22Rv1 (cell line): ENCODE results near the gene ATP12A.
"Not testable (repeated sequence)": the region's sequence is repeated elsewhere in the genome, so short reads cannot be mapped to it uniquely, and the experiment has no call there.

Source experiments
- H3K27ac ChIP-seq: fragments of 450-650 bp; 2 replicates; pipeline ENCODE4 v1.5.1; 2017
- CTCF ChIP-seq: fragments of 450-650 bp; IDR thresholded peaks from 2 replicates; pipeline ENCODE4 v1.5.1; 2017; ENCODE audit warnings: mild to moderate bottlenecking
- ZFX ChIP-seq: fragments of 450-650 bp; IDR thresholded peaks from 2 replicates; pipeline ENCODE4 v1.6.1; 2017; ENCODE audit warnings: antibody characterized with exemption, borderline replicate concordance

The ATP12A gene

GRCh38 chr13:24727731-24728601, 47.8 kb downstream of the ATP12A start:
- no peak overlapping the region for H3K27ac ChIP-seq
- no peak for TF ChIP-seq ZFX
- peak; percentile 91 for TF ChIP-seq CTCF

- H3K27ac ChIP-seq = not testable (repeated sequence)
These were observed 50.8 kb downstream of the ATP12A start for GRCh38 chr13:24730873-24731567.

- H3K27ac ChIP-seq = no peak overlapping the region
- no peak for TF ChIP-seq CTCF
- TF ChIP-seq ZFX = no peak
These were observed 54.7 kb downstream of the ATP12A start for GRCh38 chr13:24734950-24735349.

- H3K27ac ChIP-seq = no peak overlapping the region
- TF ChIP-seq ZFX (no peak), CTCF (no peak)
These were observed 56.8 kb downstream of the ATP12A start for GRCh38 chr13:24737042-24737441.

GRCh38 chr13:24738366-24738847, 58.2 kb downstream of the ATP12A start:
- no peak for TF ChIP-seq CTCF
- no peak for TF ChIP-seq ZFX
- H3K27ac ChIP-seq = no peak overlapping the region

GRCh38 chr13:24740014-24740890, 60.0 kb downstream of the ATP12A start:
- H3K27ac ChIP-seq = no peak overlapping the region
- TF ChIP-seq ZFX (no peak), CTCF (no peak)

- no peak overlapping the region for H3K27ac ChIP-seq
- peak; percentile 55 for TF ChIP-seq CTCF
- TF ChIP-seq ZFX = no peak
These were observed 60.9 kb downstream of the ATP12A start for GRCh38 chr13:24741016-24741662.
